GM18526 (cell line): ENCODE data around the gene SSC5D.

Source experiments
- POLR2A ChIP-seq: IDR thresholded peaks from 3 replicates; pipeline ENCODE4 v1.6.1; 2011; ENCODE audit not compliant: insufficient read length; ENCODE audit errors: extremely low read depth

SSC5D gene

GRCh38 chr19:55540619-55541018, 52.4 kb downstream of the SSC5D start:
- TF ChIP-seq POLR2A = no peak

- no peak for TF ChIP-seq POLR2A
Observed at GRCh38 chr19:55541091-55541490, 52.9 kb downstream of the SSC5D start.

GRCh38 chr19:55542292-55542855, 54.1 kb downstream of the SSC5D start:
- TF ChIP-seq POLR2A = no peak

- TF ChIP-seq POLR2A = no peak
Observed at GRCh38 chr19:55543567-55543966, 55.3 kb downstream of the SSC5D start.

GRCh38 chr19:55544014-55544413, 55.8 kb downstream of the SSC5D start:
- TF ChIP-seq POLR2A = no peak

GRCh38 chr19:55544776-55545439, 56.7 kb downstream of the SSC5D start:
- TF ChIP-seq POLR2A = no peak

- TF ChIP-seq POLR2A = no peak
Observed at GRCh38 chr19:55545443-55545842, 57.2 kb downstream of the SSC5D start, which contains the start of gene SBK3. Gene SBK3 (minus strand): TSS chr19:55545543. CDS start chr19:55545543, 0 bp downstream.

GRCh38 chr19:55546011-55546410, 57.8 kb downstream of the SSC5D start:
- no peak for TF ChIP-seq POLR2A

GRCh38 chr19:55546822-55547614, 58.8 kb downstream of the SSC5D start:
- no peak for TF ChIP-seq POLR2A

- no peak for TF ChIP-seq POLR2A
Observed at GRCh38 chr19:55549500-55550320, 61.5 kb downstream of the SSC5D start.

GRCh38 chr19:55550321-55550650, 62.0 kb downstream of the SSC5D start:
- TF ChIP-seq POLR2A = no peak

- TF ChIP-seq POLR2A = no peak
Observed at GRCh38 chr19:55552206-55552605, 64.0 kb downstream of the SSC5D start.

GRCh38 chr19:55552620-55553019, 64.4 kb downstream of the SSC5D start:
- TF ChIP-seq POLR2A = no peak

- no peak for TF ChIP-seq POLR2A
Observed at GRCh38 chr19:55553217-55554182, 65.3 kb downstream of the SSC5D start.
